ENCODE measurements around the gene MAP2K7. TPM values are rescaled to one million over a fixed set of nuclear protein-coding genes. Genes with fewer than 3 reads are reported as not detected.
"Not testable (repeated sequence)": the region's sequence is repeated elsewhere in the genome, so short reads cannot be mapped to it uniquely, and the experiment has no call there.

MAP2K7 gene
- total RNA-seq, 1 donor from 2014 or later, result 9.6 TPM

DNA sequence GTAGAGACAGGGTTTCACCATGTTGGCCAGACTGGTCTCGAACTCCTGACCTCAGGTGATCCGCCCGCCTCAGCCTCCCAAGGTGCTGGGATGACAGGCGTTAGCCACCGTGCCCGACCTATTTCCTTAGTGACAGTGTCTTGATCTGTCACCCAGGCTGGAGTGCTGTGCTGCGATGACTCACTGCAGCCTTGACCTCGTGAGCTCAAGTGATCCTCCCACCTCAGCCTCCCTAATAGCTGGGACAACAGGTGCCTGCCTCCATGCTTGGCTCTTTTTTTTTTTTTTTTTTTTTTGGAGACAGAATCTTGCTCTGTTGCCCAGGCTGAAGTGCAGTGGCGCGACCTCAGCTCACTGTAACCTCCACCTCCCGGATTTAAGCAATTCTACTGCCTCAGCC, 26.4 kb downstream of the MAP2K7 start:
- not testable (repeated sequence) for DNase-seq (ENCODE audit: low spot score)

DNA sequence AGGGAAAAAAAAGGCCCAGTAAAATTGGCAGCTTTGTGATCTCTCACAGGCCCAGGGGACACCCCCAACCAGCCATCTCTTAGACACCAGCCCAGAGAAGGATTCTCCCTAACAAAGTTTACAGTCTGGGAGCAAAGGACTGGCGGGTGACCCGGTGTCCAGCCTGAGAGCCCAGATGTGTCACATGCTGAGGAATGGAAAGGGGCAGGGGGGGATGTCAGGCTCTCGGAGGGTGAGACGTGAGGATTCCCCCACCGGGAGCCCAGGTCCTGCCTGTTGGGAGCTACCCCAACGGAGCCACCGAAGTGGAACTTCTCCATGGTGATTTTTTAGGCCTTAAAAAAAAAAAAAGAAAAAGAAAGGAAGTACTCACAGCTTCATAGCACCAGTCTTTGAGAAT, 27.1 kb downstream of the MAP2K7 start:
- DNase-seq (ENCODE audit: low spot score), result no peak

DNA sequence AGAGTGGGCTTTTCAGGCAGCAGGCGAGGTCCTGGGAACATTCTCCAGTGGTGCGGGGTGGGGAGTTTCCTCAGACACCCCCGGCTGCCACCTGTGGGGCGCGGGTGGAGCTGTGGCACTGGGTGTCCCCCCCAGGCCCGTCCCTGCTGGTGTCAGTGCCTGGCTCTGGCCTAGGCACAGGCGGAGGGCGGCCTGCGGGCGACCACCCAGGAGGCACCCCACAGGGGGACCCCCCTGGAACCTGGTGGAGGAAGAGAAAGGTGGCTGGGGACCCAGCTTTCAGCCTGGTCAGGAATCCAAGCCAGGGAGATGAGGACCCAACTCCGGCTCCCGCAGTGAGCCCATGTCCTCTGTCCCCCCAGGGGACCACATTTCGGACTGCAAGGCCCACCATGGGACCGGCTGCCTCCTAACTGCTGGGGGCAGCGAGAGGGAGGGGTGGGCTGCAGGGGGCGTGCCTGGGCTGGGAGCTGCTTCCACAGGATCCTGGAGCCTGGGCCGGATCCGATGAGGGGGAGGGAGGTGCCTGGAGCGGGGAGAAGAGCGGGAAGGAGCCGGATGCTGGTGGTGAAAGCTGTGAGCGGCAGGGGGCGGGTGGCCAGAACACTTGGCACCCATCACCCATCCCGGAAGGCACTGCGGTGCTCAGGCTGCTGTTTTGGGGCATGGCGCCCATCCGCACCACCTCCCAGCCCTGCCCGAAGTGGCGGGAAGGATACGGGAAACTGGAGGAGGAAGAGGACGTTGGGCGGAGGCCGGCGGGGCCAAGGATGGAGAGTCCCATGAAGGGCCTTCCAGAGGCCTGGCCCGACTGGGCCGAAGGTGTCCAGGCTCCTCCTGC, 27.8 kb downstream of the MAP2K7 start:
- no peak for DNase-seq (ENCODE audit: low spot score)

DNA sequence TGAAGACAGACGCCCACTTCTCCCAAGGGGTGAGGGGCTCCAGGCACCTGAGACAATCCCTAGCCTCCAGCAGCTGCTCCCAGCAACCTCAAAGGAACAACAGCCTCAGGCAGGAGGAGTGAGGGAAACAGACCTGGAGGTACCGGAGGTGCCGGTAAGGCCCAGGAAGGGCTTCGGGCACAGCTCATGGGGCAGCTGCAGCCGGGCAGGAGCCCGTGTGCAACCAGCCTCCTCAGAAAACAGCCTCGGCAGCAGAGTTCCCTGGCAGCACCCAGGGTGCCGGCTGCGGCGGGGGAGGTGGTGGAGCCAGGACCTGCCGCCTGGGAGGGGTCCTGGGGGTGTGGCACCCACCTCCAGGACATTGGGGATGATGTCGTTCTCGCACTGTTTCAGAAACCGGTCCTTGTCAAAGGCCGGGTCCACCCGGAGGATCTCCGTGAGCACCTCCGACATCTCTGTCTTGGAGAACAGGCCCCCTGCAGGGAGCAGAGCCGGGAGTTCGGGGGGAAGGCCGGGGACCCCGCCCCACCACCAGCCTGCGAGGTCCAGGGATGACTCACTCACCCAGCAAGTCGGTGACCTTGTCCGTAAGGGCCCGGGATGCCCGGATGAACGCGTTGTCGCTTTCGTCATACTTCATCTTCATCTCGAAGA, 28.7 kb downstream of the MAP2K7 start:
- no peak for DNase-seq (ENCODE audit: low spot score)

GRCh38 chr19:7932930-7933300, 29.2 kb downstream of the MAP2K7 start:
- DNase-seq (ENCODE audit: low spot score), result no peak

DNA sequence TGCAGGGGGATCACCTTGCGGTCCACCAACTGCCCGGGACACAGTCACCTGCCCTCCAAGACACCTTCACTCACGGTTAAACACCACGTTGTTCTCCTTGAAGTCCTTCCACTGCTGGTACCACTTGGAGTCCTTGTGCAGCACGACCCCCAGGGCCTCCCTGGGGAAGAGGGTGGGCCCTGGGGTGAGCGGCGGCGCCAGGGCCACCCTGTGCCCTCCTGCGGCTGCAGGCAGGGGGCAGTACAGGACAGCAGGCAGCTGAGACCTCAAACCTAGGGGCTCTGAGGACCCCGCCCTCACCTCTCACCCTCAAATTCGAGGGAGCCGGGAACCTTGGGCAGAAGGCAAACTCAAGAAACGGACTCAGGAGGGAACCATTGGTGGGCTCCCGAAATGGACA, 29.7 kb downstream of the MAP2K7 start:
- no peak for DNase-seq (ENCODE audit: low spot score)

DNA sequence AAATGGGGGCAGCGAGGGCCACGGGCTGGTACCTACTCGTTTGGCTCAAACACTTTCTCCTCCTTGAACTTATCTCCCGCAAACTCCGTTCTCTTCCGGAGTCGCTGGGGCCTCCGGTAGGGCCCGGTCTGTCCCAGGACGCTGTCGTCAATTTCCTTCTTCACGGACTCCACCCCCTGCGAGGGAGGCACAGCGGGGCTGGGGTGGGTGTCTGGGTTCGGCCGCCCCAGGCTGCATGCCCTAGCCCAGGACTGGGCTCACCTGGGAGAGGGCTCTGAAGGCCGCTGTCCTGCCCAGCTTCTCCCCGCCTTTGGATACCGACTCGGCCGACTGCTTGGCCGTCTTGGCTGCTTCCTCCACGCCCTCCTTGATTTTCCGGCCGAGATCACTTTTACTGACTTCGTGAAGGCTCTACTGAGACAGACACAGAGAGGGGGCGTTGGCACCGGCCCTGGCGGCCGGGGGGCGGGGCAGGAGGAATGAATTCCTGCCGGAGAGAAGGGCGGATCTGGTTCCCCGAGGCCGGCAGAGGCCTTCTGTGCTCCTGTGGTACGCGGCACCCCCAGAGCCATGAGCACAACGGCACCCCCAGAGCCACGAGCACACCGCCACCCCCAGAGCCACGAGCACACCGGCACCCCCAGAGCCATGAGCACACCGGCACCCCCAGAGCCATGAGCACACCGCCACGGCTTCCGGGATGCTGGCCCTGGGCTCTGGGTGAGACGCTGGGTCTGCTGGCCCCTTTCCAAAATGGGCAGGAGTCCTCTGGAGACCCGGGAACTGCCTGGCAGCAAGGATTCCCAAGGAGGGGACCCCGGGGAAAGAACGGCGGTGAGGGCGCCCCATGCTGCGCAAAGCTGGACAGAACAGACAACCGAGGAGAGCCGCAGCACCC, 30.4 kb downstream of the MAP2K7 start:
- DNase-seq (ENCODE audit: low spot score), result no peak

DNA sequence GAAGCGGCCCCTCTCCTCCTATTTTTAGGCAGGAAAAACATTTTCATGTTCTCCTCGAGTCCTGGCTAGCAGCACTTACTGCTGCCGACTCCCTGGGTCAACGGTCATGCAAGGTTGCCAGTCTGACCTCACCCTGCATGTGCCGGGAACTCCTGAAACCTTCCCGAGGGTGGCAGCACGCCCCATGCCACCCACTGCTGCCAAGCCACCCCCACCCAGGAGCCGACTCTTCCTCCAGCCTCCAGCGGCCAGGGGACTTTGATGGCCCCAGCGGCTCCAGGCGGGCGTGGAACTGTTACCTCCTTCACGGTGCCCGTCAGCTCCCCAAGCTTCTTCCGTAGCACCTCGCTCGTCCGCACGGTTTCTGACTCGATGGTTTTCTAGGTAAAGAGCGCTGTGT, 31.1 kb downstream of the MAP2K7 start:
- no peak for DNase-seq (ENCODE audit: low spot score)

GRCh38 chr19:7940841-7941240, 37.2 kb downstream of the MAP2K7 start:
- DNase-seq (ENCODE audit: low spot score), result no peak

DNA sequence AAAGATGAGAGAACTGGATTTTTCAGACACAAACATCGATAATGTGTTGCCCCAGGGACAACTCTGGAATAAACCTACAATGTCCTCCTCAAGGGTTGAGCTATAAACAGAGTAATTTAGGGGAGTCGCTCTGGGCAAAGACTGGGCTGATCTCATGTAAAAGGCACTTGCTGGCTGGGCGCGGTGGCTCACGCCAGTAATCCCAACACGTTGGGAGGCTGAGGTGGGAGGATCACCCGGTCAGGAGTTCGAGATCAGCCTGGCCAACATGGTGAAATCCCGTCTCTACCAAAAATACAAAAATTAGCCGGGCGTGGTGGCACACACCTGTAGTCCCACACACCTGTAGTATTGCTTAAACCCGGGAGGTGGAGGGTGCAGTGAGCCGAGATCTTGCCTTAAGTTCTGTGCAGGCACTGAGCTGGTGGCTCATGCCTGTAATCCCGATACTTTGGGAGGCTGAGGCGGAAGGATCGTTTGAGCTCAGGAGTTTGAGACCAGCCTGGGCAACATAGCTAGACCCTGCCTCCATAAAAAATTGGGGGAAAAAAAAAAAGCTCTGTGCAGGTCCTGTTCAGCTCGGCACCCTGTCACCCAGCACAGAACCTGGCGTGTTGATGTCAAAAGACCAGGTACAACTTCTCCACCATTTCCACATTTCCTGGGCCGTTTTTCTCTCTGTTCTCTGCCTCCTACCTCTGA, 38.4 kb downstream of the MAP2K7 start:
- DNase-seq (ENCODE audit: low spot score), result no peak

DNA sequence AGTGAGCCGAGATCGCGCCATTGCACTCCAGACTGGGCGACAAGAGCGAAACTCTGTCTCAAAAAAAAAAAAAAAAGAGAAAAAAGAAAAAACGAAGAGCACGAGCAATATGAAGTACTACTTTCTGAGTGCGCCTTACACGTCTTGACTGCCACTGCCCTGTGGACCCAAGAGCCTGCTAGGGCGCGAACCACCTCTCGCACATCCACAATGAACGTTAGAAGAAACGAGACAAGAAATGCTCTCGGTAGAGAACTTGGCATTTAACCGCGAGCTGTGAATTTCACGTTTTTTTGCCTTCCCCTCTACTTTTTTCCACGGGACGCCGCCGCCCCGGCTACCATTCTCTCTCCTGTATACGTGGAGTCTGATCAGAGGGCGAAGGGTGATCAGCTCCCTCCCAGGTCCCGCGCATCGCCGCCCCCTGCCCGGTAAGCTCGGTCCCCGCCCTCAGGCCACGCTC, 39.3 kb downstream of the MAP2K7 start:
- DNase-seq (ENCODE audit: low spot score), result no peak

DNA sequence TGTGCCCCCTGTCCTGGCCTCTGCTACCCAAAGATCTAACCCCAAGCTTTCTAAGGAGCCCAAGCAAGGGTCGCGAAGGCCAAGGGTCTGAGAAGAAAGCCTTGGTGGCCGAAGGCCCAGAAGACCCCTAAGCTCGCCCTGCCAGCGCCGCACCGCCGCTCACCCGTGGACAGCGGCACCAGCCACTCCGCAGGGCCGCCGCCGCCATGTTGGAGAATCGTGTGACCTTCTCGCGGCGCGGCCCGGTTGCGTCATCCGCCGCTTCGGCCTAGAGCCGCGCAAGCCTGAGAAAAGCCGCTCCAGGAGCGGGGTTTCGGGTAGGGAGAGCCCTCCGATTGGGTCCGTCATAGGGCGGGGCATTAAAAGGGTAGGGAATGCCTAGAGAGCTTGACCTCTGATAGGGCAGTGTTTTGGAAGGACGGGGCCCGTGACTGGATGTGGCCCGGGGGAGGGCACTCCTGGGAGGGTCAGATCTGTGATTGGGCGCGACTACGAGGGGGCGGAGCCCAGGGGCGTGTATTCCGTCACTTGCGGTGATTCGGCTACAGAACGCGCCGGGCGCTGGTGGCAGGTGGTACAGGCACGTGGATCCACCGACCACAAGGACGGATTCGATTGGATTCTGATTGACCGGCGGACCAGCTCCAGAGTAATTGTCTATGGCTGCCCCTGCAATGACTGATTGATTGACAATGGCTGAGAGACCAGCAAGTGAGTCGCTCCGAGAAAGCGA, 39.9 kb downstream of the MAP2K7 start, which contains the start of gene TIMM44:
Gene TIMM44, minus strand, starts transcription at position 223 of the 733 bp plus-strand sequence. Its CDS starts 15 bp downstream, at position 208.
- peak; percentile 100 for DNase-seq (ENCODE audit: low spot score)

GRCh38 chr19:7944177-7944761, 40.6 kb downstream of the MAP2K7 start:
- peak; percentile 94 for DNase-seq (ENCODE audit: low spot score)

DNA sequence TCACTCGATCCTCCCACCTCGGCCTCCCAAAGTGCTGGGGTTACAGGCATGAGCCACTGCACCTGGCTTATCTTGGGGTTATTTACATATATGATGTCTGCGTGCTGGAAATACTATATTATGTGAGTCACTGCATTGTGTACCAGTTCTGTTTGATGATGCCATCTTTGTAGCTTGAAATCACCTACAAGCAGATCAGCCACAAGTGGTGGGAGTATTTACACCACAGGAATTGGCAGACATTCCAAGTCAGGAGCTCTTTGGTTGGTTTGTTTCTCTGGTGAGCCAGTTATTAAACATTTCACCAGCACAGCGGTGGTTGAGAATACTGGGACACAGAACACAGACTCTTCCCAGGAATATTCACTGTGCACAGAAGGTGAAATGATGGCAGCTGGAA, 44.3 kb downstream of the MAP2K7 start:
- no peak for DNase-seq (ENCODE audit: low spot score)

GRCh38 chr19:7953060-7953459, 49.4 kb downstream of the MAP2K7 start:
- DNase-seq (ENCODE audit: low spot score), result no peak

GRCh38 chr19:7953576-7953975, 49.9 kb downstream of the MAP2K7 start:
- no peak for DNase-seq (ENCODE audit: low spot score)

DNA sequence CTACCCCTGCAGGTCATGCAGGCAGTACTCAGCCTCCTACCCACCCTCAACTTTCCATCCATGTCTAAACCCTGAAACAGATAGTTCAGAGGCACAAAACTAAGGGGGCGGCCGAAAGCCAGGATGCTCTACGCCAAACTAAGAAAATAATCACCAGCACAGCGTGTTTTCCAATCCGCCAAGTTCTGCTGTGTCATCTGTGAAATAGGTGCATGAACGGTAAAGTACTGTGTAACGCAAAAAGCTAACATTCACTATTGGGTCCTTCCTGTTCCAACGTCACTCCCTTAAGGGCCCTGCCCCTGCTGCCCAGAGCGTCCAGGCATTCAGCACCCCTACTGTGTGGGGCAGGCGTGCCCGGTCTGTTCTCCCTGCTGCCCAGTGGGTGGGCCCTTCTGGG, 52.0 kb downstream of the MAP2K7 start:
- DNase-seq (ENCODE audit: low spot score), result no peak

GRCh38 chr19:7959211-7959610, 55.5 kb downstream of the MAP2K7 start:
- no peak for DNase-seq (ENCODE audit: low spot score)

GRCh38 chr19:7961082-7961481, 57.4 kb downstream of the MAP2K7 start:
- DNase-seq (ENCODE audit: low spot score), result not testable (repeated sequence)

- DNase-seq (ENCODE audit: low spot score), result no peak
Observed at GRCh38 chr19:7961920-7962626, 58.4 kb downstream of the MAP2K7 start.

All from umbilical cord (tissue), 2 donors.